Measurements from ENCODE around the gene DDHD1. TPM values are rescaled to one million over a fixed set of nuclear protein-coding genes. Genes with fewer than 3 reads are reported as not detected.

The DDHD1 gene
- total RNA-seq, 1 experiment from 2014 or later = 14.0 TPM

GRCh38 chr14:53190938-53191337 is 37.8 kb upstream of the DDHD1 start:
- H3K36me3 Mint-ChIP-seq (ENCODE audit: insufficient read depth, unreplicated experiment) = no peaks in the 10 kb centered on the region
- intact Hi-C loops (cut with micrococcal nuclease; ENCODE audit: unreplicated experiment) = no loop called here
- H3K27ac Mint-ChIP-seq (ENCODE audit: unreplicated experiment) = no peak overlapping the region
- BruUV-seq (replicated peaks) = no TSS peak
- H3K4me3 Mint-ChIP-seq (ENCODE audit: low read depth, unreplicated experiment) = no peak overlapping the region
- DNase-seq = no peak
- no peaks in the 10 kb centered on the region for H3K9me3 Mint-ChIP-seq (ENCODE audit: low read depth, unreplicated experiment)
- CTCF ChIA-PET = interaction anchor here (0.6 kb wide), 1 partner anchor 15 kb away, joined by 3 read pairs; no protein-coding TSS in a partner anchor
- H3K27me3 Mint-ChIP-seq (ENCODE audit: unreplicated experiment) = no peaks in the 10 kb centered on the region
- no peaks in the 10 kb centered on the region for H3K4me1 Mint-ChIP-seq (ENCODE audit: low read depth, unreplicated experiment)
- TF ChIP-seq CTCF (IDR thresholded peaks at IDR 0.05; ENCODE audit: unreplicated experiment) = no peak

GRCh38 chr14:53187921-53188463 is 34.9 kb upstream of the DDHD1 start:
- Mint-ChIP-seq H3K9me3 (ENCODE audit: low read depth, unreplicated experiment) (no peaks in the 10 kb centered on the region), H3K27ac (ENCODE audit: unreplicated experiment) (no peak overlapping the region), H3K36me3 (ENCODE audit: insufficient read depth, unreplicated experiment) (no peaks in the 10 kb centered on the region), H3K27me3 (ENCODE audit: unreplicated experiment) (no peaks in the 10 kb centered on the region), H3K4me1 (ENCODE audit: low read depth, unreplicated experiment) (no peaks in the 10 kb centered on the region), H3K4me3 (ENCODE audit: low read depth, unreplicated experiment) (no peak overlapping the region)
- DNase-seq = no peak
- intact Hi-C loops (cut with micrococcal nuclease; ENCODE audit: unreplicated experiment) = no loop called here
- BruUV-seq (replicated peaks) = no TSS peak
- no peak for TF ChIP-seq CTCF (IDR thresholded peaks at IDR 0.05; ENCODE audit: unreplicated experiment)
- CTCF ChIA-PET = no interaction called here

- CTCF ChIA-PET = interaction anchor here (0.5 kb wide), 1 partner anchor 19 kb away, joined by 3 read pairs; no protein-coding TSS in a partner anchor
- Mint-ChIP-seq H3K27ac (ENCODE audit: unreplicated experiment) (no peak overlapping the region), H3K36me3 (ENCODE audit: insufficient read depth, unreplicated experiment) (no peaks in the 10 kb centered on the region), H3K4me3 (ENCODE audit: low read depth, unreplicated experiment) (no peak overlapping the region), H3K27me3 (ENCODE audit: unreplicated experiment) (no peaks in the 10 kb centered on the region), H3K4me1 (ENCODE audit: low read depth, unreplicated experiment) (no peaks in the 10 kb centered on the region), H3K9me3 (ENCODE audit: low read depth, unreplicated experiment) (peaks cover under 1% of the 10 kb centered on the region)
- no peak for DNase-seq
- intact Hi-C loops (cut with micrococcal nuclease; ENCODE audit: unreplicated experiment) = no loop called here
- BruUV-seq (replicated peaks) = no TSS peak
- TF ChIP-seq CTCF (IDR thresholded peaks at IDR 0.05; ENCODE audit: unreplicated experiment) = no peak
Observed at GRCh38 chr14:53186532-53186931, 33.4 kb upstream of the DDHD1 start.

- BruUV-seq (replicated peaks) = no TSS peak
- Mint-ChIP-seq H3K4me1 (ENCODE audit: low read depth, unreplicated experiment) (no peaks in the 10 kb centered on the region), H3K4me3 (ENCODE audit: low read depth, unreplicated experiment) (no peak overlapping the region), H3K9me3 (ENCODE audit: low read depth, unreplicated experiment) (peaks cover 7% of the 10 kb centered on the region), H3K36me3 (ENCODE audit: insufficient read depth, unreplicated experiment) (no peaks in the 10 kb centered on the region), H3K27ac (ENCODE audit: unreplicated experiment) (no peak overlapping the region), H3K27me3 (ENCODE audit: unreplicated experiment) (peaks cover 15% of the 10 kb centered on the region)
- intact Hi-C loops (cut with micrococcal nuclease; ENCODE audit: unreplicated experiment) = no loop called here
- DNase-seq = no peak
- no peak for TF ChIP-seq CTCF (IDR thresholded peaks at IDR 0.05; ENCODE audit: unreplicated experiment)
- CTCF ChIA-PET = no interaction called here
Observed at GRCh38 chr14:53183611-53184010, 30.5 kb upstream of the DDHD1 start.
